ENCODE measurements around the gene ZFP90.

The ZFP90 gene

DNA sequence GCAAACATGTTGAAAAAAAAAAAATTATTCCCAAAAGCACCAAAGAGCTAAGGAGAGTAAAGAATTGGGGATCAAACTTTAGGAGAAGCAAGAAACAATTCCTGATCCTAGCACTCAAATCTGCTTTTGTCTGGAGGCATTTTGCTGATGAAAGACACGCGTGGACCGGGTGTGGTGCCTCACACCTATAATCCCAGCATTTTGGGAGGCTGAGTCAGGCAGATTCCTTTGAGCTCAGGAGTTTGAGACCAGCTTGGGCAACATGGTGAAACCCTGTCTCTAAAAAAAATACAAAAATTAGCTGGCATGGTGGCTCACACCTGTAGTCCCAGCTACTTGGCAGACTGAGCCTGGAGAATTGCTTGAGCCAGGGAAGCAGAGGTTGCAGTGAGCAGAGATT lies 35.4 kb downstream of the ZFP90 start:
- no peak overlapping the region for H3K9ac ChIP-seq (ENCODE audit: low read length)
- no peak overlapping the region for H3K27ac ChIP-seq (ENCODE audit: low read length)
- TF ChIP-seq EZH2phosphoT487 (IDR thresholded peaks at IDR 0.05; ENCODE audit: low read depth), result no peak
- TF ChIP-seq, protein P1, sequence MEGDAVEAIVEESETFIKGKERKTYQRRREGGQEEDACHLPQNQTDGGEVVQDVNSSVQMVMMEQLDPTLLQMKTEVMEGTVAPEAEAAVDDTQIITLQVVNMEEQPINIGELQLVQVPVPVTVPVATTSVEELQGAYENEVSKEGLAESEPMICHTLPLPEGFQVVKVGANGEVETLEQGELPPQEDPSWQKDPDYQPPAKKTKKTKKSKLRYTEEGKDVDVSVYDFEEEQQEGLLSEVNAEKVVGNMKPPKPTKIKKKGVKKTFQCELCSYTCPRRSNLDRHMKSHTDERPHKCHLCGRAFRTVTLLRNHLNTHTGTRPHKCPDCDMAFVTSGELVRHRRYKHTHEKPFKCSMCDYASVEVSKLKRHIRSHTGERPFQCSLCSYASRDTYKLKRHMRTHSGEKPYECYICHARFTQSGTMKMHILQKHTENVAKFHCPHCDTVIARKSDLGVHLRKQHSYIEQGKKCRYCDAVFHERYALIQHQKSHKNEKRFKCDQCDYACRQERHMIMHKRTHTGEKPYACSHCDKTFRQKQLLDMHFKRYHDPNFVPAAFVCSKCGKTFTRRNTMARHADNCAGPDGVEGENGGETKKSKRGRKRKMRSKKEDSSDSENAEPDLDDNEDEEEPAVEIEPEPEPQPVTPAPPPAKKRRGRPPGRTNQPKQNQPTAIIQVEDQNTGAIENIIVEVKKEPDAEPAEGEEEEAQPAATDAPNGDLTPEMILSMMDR (IDR thresholded peaks at IDR 0.05; ENCODE audit: low read depth, low read length), result no peak
- H4K20me1 ChIP-seq (ENCODE audit: insufficient read depth, low read length), result no peaks in the 10 kb centered on the region
- peaks cover 6% of the 10 kb centered on the region for H3K36me3 ChIP-seq (replicated peaks; ENCODE audit: low read depth, low read length)
- no peaks in the 10 kb centered on the region for H3K79me2 ChIP-seq (ENCODE audit: low read length)
- H3K4me2 ChIP-seq (ENCODE audit: low read length), result no peak overlapping the region
- no peaks in the 10 kb centered on the region for H3K27me3 ChIP-seq (ENCODE audit: low read depth, low read length)
- H3K4me3 ChIP-seq (ENCODE audit: low read length), result no peak overlapping the region
- peaks cover 52% of the 10 kb centered on the region for H3K9me3 ChIP-seq (ENCODE audit: insufficient read depth, low read length)
- no peak overlapping the region for H2AFZ ChIP-seq (ENCODE audit: low read depth, low read length)
- H3K4me1 ChIP-seq (ENCODE audit: low read length), result no peaks in the 10 kb centered on the region

DNA sequence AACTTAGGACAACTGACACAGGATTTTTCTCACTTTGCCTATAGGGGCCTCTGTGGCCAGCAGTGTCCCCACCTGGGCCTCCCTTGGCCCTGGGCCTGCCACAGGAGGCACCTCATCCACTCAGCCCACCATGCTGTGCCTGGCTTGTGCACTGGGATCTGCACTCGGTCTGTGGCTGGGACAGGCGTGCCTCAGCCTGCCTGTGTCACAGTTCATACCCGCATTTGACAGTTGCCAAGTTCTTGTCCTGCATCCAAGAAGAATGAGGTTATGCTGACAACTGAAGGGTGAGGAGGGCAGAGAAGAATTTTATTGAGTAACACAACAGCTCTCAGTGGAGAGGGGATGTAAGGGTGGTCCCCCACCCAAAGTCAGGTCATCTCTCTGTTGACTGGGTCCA lies 36.0 kb downstream of the ZFP90 start:
- peaks cover 3% of the 10 kb centered on the region for H3K36me3 ChIP-seq (replicated peaks; ENCODE audit: low read depth, low read length)
- no peak overlapping the region for H3K9ac ChIP-seq (ENCODE audit: low read length)
- no peak overlapping the region for H3K4me3 ChIP-seq (ENCODE audit: low read length)
- no peaks in the 10 kb centered on the region for H3K4me1 ChIP-seq (ENCODE audit: low read length)
- no peaks in the 10 kb centered on the region for H3K79me2 ChIP-seq (ENCODE audit: low read length)
- no peak for TF ChIP-seq EZH2phosphoT487 (IDR thresholded peaks at IDR 0.05; ENCODE audit: low read depth)
- TF ChIP-seq, protein P1 (IDR thresholded peaks at IDR 0.05; ENCODE audit: low read depth, low read length), result no peak
- H3K27ac ChIP-seq (ENCODE audit: low read length), result no peak overlapping the region
- no peak overlapping the region for H2AFZ ChIP-seq (ENCODE audit: low read depth, low read length)
- H3K4me2 ChIP-seq (ENCODE audit: low read length), result no peak overlapping the region
- H4K20me1 ChIP-seq (ENCODE audit: insufficient read depth, low read length), result no peaks in the 10 kb centered on the region
- H3K27me3 ChIP-seq (ENCODE audit: low read depth, low read length), result no peaks in the 10 kb centered on the region
- peaks cover 46% of the 10 kb centered on the region for H3K9me3 ChIP-seq (ENCODE audit: insufficient read depth, low read length)

DNA sequence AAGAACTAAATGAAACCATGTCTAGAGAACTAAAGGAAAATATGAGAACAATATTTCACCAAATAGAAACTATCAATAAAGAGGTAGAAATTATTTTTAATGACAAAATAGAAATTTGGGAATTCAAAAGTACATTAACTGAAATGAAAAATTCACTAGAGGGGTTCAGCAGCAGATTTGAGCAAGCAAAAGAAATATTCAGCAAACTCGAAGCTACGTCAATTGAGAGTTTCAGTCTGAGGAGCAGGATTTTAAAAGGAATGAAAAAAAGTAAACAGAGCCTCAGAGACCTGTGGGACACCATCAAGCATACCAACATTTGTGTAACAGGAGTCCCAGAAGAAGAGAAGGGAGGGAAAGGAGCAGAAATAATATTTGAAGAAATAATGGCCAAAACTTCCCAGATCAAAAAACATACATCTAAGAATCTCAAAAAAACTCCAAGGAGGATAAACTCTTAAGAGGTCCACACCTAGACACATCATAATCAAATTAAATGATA lies 38.3 kb downstream of the ZFP90 start:
- Histone ChIP-seq H3K4me2 (ENCODE audit: low read length) (no peak overlapping the region), H3K4me1 (ENCODE audit: low read length) (peaks cover 7% of the 10 kb centered on the region; the same call in 1 of the 2 replicates), H2AFZ (ENCODE audit: low read depth, low read length) (no peak overlapping the region), H3K27me3 (ENCODE audit: low read depth, low read length) (no peaks in the 10 kb centered on the region), H3K9ac (ENCODE audit: low read length) (no peak overlapping the region), H3K27ac (ENCODE audit: low read length) (no peak overlapping the region), H4K20me1 (ENCODE audit: insufficient read depth, low read length) (no peaks in the 10 kb centered on the region), H3K4me3 (ENCODE audit: low read length) (no peak overlapping the region), H3K9me3 (ENCODE audit: insufficient read depth, low read length) (peaks cover 33% of the 10 kb centered on the region), H3K79me2 (ENCODE audit: low read length) (no peaks in the 10 kb centered on the region), H3K36me3 (replicated peaks; ENCODE audit: low read depth, low read length) (peaks cover 3% of the 10 kb centered on the region)
- TF ChIP-seq, protein P1 (IDR thresholded peaks at IDR 0.05; ENCODE audit: low read depth, low read length), result no peak

DNA sequence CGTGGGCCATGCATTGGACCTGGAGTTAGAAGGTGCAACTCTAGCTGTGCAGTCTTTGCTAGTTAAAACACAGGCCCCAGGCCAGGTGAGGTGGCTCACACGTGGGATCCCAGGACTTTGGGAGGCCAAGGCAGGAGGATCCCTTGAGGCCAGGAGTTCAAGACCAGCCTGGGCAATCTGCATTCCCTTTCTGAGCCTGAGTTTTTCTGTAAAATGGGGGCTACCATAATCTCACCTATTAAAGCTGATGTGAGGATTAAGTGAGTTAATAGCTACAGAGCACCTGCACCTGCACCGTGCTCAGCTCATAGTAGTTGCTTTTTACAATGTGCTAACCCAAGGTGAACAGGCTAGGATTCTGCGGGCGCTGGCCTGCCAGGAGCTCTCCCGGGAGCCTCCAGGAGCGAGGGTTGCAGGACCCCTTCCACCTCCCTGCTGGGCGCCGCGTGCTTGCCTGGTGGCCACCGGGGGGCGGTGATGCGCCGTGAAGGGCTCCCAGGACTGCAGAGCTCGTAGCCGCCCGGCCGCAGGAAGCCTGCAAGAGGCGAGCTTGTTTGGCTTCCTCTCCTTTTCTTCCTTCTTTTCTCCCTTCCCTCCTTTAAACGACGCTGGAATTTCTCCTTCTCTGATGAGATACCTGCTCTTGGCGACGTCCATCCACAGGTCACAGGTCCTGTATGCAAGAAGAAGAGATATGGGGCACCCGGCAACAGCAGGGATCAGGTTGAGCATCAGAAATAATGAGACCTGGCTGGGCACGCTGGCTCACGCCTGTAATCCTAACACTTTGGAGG lies 51.3 kb downstream of the ZFP90 start:
- Histone ChIP-seq H3K27ac (ENCODE audit: low read length) (no peak overlapping the region), H3K27me3 (ENCODE audit: low read depth, low read length) (no peaks in the 10 kb centered on the region), H3K9me3 (ENCODE audit: insufficient read depth, low read length) (no peaks in the 10 kb centered on the region), H2AFZ (ENCODE audit: low read depth, low read length) (peak overlapping the region; percentile 85), H4K20me1 (ENCODE audit: insufficient read depth, low read length) (no peaks in the 10 kb centered on the region), H3K79me2 (ENCODE audit: low read length) (no peaks in the 10 kb centered on the region), H3K36me3 (replicated peaks; ENCODE audit: low read depth, low read length) (no peaks in the 10 kb centered on the region), H3K9ac (ENCODE audit: low read length) (peak overlapping the region; percentile 37; the same call in 1 of the 2 replicates), H3K4me2 (ENCODE audit: low read length) (peak overlapping the region; percentile 90), H3K4me1 (ENCODE audit: low read length) (0 out of 2 replicates have a peak, but pooled peaks cover 3% of the 10 kb centered on the region), H3K4me3 (ENCODE audit: low read length) (peak overlapping the region; percentile 73)
- TF ChIP-seq EZH2phosphoT487 (IDR thresholded peaks at IDR 0.05; ENCODE audit: low read depth), result no peak
- TF ChIP-seq, protein P1 (IDR thresholded peaks at IDR 0.05; ENCODE audit: low read depth, low read length), result peak; percentile 83
